Globus pallidus (tissue), 1 donor: ENCODE data around the gene TBL2.
A peak's percentile ranks its signal among the peaks of the same experiment; 100 is the strongest.
"Not testable (repeated sequence)": the region's sequence is repeated elsewhere in the genome, so short reads cannot be mapped to it uniquely, and the experiment has no call there.

Source experiments
- DNase-seq: peaks from one replicate; pipeline ENCODE4 v3.0.0-alpha.2; 2015; ENCODE audit warnings: low spot score

Gene TBL2

GRCh38 chr7:73605601-73606220 lies 27.3 kb upstream of the TBL2 start:
- DNase-seq: no peak

DNA sequence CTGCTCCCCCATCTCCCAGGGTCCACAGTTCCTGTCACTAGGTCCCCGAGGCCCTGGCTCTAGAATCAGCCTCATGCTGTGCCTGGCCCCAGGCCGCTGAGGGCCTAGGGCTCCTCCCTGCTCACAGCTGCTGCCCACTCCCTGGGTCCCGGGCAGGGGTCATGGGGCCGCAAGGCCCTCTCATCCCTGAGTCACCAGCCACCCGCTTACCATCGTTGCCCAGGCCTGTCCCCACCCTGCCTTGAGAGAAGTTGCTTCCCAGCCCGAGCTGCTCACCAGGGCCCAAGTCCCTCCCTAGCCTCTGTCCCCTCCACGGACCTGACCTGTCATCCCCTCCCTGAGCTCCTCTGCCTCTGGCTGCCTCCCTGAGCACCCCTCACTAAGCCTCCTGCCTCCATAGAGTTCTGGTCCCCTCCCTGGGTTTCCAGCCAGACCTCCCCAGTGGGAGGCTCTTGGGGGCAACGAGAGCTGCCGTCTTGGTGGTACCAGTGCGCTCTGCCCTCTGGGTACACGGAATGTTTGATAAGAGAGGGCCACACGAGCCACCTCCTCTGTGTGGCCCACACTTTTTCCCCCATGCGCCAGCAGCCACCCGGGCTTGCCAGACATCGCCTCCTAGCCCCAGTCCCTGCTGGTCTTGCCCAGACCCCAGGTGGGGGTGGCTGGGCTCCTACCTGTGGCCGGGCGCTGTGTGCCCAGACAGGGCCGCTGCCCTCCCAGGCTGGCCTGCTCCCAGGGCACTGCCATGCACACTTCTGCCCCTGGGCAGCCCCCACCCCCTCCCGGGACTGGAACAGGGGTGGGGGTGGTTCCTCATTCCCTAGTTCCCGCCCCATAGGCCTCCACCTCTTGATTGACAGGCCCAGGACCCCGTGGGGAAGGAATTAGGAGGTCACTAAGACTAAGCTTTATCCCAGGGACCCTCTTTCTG lies 24.6 kb upstream of the TBL2 start:
- peak; percentile 41 for DNase-seq

DNA sequence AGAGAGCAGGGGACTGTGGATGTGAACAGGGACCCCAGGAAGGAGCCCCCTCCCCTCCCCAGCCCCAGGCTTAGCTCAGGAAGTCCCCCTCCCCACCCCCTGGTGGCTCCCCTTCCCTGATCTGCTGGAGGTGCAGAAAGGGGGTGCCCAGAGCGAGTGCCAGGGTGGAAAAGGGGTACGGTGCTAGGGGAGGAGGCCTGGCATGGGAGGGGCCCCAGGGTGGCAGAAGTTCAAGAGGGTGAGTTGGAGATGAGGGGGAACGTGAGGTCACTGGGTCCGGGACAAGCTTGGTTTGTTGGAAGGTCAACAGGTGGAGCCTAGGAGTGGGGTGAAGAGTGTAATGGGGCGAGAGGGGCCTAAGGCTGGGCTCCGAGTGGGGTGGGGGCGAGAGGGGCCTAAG lies 21.5 kb upstream of the TBL2 start:
- no peak for DNase-seq

GRCh38 chr7:73599151-73599882 lies 20.9 kb upstream of the TBL2 start:
- no peak for DNase-seq

DNA sequence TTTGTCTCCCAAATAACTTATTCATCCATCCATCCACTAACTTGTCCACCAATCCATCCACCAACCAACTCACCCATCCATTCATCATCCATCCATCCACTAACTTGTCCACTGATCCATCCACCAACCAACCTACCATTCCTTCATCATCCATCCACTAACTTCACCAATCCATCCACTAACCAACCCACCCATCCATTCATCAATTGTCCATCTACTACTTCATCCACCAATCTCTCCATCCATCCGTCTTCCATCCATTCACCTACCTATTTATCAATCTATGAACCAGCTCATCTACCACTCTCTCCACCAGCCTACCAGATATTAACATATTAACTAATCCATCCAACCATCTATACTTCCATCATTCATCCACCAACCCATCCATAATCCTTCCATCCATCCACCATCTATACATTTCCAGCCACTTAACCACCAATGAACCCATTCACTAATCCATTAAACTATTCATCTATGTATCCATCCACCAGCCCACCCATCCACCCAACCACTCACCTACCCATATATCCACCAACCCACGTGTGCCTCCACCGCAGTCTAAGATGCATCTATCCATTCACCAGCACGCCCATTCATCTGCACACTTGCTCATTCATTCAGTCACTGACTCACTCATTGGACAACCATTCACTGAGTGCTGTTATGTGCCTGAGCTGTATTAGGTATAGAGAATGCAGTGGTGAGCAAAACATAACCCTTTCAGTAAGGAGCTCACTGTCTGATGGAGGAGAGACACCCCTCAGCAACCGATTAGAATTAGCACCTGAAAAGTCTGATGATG lies 19.8 kb upstream of the TBL2 start:
- DNase-seq: no peak

GRCh38 chr7:73596191-73597065 lies 18.0 kb upstream of the TBL2 start:
- DNase-seq: no peak

- DNase-seq: no peak
Measured at GRCh38 chr7:73595358-73595757, 17.0 kb upstream of the TBL2 start.

- DNase-seq: no peak
Measured at GRCh38 chr7:73593207-73594045, 15.0 kb upstream of the TBL2 start.

GRCh38 chr7:73586911-73587310 lies 8.5 kb upstream of the TBL2 start:
- no peak for DNase-seq

GRCh38 chr7:73585196-73585595 lies 6.8 kb upstream of the TBL2 start:
- no peak for DNase-seq

- no peak for DNase-seq
Measured at GRCh38 chr7:73582664-73583202, 4.4 kb upstream of the TBL2 start.

- DNase-seq: not testable (repeated sequence)
Measured at GRCh38 chr7:73581006-73581405, 2.6 kb upstream of the TBL2 start.

DNA sequence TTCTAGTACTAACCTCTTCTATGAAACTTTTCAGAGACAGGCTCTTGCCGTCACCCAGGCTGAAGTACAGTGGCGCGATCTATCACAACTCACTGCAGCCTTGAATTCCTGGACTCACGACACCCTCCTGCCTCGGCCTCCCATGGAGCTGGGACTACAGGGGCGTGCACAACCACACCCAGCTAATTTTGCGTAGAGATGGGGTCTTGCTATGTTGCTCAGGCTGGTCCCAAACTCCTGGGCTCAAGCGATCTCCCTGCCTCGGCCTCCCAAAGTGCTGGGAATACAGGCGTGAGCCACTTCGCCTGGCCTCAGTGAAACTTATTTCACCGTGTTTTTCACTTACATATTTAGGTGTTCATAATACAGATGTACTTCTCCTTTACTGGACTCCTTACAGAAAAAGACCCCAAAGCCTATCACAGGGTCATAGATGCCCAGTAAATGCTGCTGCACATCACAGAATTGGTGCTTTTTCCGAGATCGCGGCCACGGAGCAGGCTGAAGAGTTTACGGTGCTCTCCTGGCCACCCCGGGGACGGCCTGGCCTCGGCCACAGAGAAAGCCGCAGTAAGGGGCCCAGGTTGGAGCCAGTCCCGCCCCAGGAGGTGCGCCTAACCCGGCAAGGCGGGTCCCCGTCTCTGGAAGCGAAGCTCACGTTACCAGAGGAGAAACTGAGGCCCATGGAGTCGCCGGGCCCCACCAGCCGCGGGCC lies 595 bp downstream of the TBL2 start:
- DNase-seq: no peak

- DNase-seq: no peak
Measured at GRCh38 chr7:73573791-73574190, 4.6 kb downstream of the TBL2 start.

- DNase-seq: peak; percentile 24
Measured at GRCh38 chr7:73573276-73573675, 5.1 kb downstream of the TBL2 start.

GRCh38 chr7:73572767-73573186 lies 5.6 kb downstream of the TBL2 start:
- DNase-seq: no peak

- no peak for DNase-seq
Measured at GRCh38 chr7:73570977-73571376, 7.4 kb downstream of the TBL2 start.

DNA sequence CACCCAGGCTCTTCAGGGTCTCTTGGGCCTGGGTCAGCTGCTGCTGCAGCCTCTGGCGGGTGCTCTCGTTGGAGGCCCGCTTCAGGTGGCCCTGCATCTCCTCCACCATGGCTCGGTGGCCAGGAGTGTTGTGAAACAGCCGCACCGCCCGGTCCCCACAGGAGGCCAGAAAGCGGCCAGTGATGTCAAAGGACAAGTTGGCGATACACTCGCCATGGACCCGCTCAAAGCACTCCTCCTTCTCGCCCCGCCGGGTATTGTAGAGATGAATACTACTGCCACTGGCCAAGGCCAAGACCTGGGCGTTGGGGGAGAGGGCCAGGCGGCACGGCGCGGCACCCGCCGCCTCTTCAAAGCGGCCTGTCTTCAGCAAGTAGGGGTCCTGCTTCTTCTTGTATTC lies 7.9 kb downstream of the TBL2 start:
- no peak for DNase-seq

DNA sequence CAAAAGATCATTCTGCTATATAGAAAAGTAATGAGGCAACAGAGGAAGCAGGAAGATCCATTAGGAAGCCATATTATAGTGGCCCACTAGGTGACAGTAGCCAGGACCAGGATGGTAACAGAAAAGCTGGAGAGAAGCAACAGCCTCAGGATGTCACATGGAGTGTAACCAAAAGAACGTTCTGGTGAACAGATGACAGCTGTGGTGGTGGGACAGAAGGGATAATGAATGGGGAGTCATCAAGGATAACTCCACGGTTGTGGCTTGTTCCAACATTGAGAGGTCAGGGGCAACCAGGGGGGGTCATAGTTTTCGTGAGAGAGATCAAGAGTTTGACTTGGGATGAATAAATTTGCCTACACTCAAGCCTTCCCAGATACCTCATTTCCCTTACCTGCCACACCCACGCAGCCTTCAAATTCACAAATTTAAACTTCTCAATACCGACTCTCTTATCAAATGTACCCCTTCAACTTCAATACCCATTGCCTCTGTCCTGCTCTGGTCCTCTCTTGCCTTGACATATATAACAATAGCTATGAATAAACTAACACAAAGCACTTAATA lies 9.3 kb downstream of the TBL2 start:
- no peak for DNase-seq
